NCI-H1436 treated with DMSO at 0.1 percent for 48 hours (cell line): Measurements from ENCODE around the gene ASMT.
"Not testable (repeated sequence)": the region's sequence is repeated elsewhere in the genome, so short reads cannot be mapped to it uniquely, and the experiment has no call there.

Source experiments
- DNase-seq: peaks from one replicate; lab custom pipeline; 2025; lab: John Stamatoyannopoulos, UW

Gene ASMT, protein sequence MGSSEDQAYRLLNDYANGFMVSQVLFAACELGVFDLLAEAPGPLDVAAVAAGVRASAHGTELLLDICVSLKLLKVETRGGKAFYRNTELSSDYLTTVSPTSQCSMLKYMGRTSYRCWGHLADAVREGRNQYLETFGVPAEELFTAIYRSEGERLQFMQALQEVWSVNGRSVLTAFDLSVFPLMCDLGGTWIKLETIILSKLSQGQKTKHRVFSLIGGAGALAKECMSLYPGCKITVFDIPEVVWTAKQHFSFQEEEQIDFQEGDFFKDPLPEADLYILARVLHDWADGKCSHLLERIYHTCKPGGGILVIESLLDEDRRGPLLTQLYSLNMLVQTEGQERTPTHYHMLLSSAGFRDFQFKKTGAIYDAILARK

DNA sequence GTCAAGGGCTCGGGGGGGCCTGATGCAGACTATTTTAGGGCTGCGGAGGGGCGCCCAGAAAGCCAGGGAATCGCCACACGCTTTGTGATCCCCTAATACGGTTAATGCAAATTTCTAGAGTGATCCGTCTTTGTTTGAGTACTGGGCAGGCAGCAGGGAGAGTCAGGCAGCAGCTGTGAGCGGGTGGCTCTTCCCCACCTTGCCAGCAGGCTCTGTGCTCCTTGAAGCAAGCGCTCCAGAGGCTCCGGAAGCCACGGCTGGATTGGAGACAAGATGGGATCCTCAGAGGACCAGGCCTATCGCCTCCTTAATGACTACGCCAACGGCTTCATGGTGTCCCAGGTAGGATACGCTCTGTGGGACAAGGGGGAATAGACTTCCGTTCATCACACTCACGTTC is at the start of gene ASMT:
Gene ASMT (plus strand): TSS at position 133 of the 400 bp plus-strand sequence. CDS start 141 bp downstream, at position 274.
- DNase-seq = no peak

DNA sequence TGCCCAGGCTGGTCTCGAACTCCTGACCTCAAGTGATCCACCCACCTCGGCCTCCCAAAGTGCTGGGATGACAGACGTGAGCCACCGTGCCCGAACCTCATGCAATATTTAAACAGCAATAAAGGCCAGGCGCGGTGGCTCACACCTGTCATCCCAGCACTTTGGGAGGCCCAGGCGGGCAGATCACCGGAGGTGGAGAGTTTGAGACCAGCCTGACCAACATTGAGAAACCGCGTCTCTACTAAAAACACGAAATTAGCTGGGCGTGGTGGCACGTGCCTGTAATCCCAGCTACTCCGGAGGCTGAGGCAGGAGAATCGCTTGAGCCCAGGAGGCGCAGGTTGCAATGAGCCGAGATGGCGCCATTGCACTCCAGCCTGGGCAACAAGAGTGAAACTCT is 40.7 kb upstream of the ASMT start:
- not testable (repeated sequence) for DNase-seq

DNA sequence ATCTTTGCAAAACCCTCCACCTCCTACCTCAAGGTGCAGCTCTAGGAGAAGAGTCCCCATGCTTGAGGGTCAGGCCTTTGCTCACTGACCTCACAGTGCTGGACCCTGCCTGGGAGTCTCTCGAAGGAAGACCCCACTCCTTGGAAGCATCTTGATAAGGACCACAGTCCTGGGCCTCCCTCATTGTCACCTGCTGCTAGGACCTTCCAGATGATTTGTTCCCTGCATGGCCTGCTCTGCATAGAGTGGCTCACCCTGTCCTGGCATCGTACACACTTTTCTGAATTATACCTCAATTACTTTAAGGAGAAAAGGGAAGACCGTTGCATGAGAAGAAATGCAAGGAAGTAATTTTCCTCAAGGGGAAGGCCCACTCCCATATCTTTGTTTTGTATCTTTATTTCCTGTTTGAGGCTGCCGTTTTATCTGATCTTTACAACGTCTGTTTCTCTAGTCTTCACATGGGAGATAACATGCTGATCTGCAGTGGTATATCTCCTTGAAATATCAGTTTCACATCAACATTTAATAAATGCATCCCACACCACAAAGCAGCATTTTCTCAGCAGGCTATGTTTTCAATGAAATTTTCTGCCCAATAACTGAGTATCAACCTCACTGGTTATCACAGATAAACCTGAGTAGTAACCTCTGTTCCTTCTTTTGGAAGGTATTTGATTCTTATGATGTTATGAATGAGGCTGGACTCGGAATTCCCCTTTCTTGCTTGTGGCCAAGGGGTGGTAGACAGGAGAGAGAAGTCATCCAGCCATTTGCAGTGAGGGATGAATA is 38.5 kb upstream of the ASMT start:
- DNase-seq = no peak

DNA sequence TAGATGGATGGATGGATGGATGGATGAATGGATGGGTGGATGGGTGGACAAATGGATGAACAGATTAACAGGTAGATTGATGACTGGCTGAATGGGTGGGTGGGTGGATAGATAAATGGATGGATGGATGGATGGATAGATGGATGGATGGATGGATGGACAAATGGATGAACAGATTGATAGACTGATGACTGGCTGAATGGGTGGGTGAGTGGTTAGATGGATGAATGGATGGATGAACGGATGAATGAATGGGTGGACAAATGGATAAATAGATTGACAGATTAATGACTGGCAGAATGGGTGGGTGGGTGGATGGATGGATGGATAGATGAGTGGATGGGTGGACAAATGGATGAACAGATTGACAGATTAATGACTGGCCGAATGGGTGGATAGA is 37.0 kb upstream of the ASMT start:
- no peak for DNase-seq

DNA sequence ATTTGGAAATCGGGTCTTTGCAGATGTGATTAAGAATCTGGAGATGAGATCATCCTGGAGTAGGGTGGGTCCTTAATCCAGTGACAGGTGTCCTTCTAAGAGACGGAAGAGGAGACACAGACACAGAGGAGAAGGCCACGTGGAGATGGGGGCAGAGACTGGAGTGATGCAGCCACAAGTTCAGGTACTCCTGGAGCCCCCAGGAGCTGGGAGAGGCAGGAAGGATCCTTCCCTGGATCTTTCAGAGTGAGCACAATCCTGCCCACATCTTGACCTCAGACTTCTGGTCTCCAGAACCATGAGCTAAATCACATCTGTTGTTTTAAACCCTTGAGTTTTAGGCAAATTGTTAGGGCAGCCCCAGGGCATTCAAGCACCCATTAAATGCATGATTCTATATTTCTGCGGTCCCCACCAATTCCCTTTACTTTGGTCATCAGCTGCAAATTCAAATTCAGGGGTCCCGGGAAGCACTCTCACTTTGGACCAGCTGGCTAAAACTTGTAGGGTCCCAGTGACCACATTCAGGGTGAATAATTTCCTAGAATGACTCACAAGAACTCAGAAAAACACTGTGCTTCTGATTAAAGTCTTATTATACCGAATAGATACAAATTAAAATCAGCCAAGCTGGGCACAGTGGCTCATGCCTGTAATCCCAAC is 36.2 kb upstream of the ASMT start:
- no peak for DNase-seq

DNA sequence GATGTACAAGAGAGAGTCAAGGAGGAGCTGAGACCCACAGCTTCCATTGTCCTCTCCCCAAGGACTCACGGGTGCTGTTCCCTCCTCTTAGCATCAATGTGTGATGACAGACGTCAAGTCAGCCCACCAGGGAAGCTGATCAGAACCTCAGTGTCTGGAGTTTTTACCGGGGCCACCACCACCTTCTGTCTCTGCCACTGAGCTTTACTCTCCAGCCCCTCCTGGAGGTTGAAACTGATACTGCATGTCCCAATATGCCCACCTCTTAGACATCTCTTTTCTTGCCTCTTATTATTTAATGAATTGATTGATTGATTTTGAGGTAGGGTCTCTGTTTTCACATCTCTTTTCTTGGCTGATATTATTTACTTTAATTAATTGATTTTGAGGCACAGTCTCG is 33.7 kb upstream of the ASMT start:
- DNase-seq = no peak

DNA sequence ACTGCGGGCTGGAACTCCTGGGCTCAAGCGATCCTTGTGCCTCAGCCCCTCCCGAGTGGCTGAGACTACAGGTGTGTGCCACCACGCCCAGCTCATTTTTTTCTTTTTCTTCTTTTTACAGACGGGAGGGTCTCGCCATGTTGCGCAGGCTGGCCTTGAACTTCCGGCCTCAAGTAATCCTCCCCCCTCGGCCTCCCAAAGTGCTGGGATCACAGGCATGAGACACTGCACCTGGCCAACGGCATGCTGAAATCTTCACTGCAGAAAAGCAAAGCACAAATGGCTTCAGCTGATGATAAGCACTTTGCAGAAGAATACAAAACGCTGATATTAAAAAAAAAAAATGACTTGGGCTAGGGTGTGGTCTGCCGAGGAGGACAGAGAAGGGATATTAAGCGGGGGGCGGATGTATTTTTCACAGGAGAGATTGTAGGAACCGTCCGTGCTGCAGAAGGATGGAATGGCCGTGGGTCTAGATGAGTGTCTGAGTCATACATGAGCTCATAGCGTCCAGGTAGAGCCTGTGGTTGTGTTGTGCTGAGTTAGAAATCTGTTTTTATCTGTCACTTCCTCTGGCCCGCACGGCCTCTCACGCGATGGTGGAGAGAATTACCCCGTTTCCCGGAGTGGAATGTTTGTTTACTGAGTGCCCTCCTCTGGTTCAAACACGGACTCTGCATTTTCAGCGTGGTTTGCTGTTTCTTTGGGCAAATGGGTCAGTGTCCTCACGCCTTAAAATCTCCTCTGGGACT is 32.0 kb upstream of the ASMT start:
- DNase-seq = no peak

DNA sequence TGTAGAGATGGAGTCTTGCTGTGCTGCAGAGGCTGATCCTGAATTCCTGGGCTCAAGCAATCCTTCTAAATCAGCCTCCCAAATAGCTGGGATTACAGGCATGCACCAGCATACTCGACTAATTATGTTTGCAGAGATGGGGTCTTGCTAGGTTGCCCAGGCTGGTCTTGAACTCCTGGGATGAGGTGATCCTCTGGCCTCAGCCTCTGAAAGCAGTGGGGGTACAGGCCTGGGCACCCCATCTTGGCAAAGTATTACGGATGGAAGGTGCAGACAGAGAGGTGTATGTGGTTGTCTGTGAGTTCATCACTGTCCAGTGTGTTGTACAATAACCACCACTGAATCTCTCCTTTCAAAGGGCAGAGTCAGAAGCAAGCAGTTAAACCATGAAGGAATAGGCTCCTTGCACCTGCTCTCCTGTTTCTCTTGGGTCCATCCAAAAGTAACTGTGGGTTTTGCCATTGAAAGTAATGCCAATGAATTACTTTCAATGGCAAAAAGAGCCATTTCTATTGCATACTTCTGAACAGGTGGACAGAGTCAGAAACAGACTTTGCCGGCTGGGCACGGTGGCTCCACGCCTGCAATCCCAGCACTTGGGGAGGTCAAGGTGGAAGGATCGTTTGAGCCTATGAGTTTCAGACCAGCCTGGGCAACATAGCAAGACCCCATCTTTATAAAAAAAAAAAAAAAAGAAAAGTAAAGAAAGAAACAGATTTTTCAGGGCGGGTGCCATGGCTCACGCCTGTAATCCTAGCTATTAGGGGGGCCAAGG is 30.4 kb upstream of the ASMT start:
- no peak for DNase-seq

DNA sequence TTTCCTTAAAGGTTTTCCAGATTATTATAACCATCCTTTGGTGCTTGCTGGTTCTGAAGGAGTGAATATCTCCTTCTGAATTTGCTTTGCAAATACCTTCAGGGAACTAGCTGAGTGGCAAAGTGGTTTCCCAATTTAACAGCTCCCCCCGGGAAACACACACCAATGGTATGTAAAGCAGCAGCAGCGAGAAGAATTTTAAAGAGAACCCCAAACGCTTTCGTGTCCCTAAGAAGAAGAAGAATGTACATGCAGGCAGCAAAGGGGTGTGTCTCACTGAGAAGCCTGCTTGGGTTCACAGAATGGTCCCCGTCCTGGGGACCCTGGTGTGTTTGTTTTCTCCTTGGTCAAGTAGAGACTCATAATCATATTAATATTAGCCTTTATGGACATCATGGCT is 27.7 kb upstream of the ASMT start:
- DNase-seq = no peak

DNA sequence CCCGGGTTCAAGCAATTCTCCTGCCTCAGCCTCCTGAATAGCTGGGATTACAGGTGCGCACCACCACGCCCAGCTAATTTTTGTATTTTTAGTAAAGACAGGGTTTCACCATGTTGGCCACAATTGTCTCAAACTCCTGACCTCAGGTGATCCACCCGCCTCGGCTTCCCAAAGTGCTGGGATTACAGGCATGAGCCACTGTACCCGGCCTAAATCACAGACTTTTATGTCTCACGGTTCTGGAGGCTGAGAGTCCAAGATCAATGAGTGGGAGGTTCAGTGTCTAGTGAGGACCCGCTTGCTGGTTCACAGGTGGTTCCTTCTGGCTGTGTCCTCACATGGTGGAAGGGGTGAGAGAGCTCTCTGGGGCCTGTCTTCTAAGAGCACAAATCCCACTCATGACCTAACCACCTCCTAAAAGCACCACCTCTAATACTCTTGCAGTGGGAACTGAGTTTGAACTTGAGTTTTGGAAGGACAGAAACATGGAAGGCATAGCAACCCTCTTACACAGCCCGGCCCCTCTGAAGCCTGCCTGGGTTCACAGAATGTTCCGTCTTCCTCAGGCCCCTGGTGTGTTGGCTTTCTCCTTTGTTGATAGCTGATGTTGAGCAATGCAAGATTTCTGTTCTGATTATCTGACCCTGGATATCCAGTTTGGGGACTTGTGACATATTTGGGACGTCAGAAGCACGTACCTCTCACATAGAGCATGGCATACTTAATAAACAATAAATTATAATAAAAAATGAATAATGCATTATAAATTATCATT is 25.3 kb upstream of the ASMT start:
- DNase-seq = no peak

DNA sequence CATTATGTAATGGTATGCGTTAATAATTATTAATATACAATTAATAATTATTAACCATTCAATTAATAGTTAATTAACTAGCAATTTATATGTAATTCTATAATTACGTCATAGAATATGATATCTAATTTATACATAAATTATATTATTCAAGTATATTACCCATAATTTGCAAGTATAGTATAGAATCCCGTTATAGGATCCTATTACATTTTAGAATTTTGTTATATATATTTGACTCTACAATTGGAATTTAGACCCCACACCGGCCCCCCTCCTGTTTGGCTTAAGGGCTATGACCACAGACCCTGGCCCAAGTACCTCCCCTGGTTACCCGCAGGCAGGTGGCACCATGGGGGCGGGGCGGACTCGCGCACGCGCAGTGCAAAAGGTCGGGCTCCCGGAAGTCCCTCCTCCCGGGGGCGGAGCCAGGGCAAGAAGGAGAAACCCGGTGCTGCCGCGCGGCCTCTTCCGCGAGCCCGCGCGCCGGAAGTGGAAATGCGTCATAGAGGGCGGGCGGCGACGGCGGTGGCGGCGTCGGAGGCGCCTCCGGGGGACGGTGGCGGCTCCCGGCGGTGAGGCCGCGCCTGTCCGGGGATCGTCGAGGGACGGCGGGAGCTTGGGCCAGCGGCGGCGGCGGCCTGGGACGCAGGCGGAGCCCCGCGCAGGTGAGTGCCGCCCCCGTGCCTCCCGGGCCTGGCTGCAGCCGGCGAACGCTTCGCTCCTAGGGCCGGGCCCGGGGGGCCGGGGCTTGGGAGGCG is 23.6 kb upstream of the ASMT start, which contains the start of gene AKAP17A:
Gene AKAP17A (plus strand): TSS at position 503 of the 761 bp plus-strand sequence. CDS start 1,859 bp downstream, outside the sequence.
- peak; percentile 75 for DNase-seq

DNA sequence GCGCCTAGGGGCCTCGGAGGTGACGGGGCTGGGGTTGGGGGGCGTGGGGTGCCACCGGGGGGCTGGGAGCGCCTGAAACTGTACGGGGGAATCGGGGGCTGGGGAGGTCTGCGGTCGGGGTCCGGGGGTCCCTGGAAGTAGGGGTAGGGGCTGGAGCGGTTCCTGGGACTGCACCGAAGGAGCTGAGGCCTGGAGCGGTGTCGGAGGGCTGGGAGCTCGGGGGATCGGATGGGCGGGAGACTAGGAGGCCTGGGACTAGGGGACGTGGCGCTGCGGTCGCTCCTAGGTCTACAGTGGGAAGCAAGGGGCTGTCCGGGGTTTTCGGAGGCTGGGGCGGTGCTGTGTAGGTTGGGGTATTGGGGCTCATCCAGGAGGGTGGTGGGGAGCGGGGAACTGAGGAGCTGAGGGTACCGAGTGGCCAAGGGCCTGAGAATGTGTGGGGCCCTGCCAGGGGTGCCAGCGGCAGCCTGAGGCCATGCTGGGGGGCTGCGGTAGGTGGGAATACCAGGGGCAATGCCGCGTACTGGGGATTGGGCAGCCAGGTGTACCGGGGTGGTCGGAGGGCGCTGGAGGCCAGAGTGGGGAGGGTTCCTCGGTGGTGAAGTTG is 22.9 kb upstream of the ASMT start:
- DNase-seq = no peak

DNA sequence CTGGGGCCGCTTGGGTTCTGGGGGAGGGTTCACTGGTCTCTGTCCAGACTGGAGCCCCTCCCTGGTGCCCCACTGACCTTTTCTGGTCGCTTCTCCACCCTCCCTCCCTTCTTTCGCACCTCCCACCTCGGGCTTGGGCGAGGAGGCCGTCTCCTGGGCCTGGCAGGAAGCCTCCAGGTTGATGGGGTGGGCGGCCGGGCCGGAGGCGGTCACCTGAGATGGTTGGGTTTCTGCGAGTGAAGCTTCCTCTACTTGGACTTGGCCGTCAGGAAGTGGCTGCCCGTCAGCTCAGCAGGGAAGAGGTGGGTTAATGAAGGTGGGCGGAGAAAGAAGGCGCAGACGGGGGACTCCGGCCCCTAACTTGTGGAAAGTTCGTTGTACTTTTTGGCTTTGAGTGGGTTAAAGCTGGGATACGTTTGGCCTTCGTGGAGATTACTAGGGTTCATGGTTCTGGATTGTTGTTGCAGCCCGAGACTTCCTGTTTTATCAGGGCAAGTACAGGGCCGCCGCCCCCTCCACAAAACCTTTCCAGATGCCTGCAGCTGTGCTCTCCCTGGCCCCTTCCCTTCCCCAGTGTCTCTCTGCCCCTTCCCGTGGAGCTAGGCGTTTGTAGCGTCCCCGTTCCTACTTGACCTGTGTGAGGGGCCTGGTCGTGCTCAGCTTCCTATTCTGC is 22.3 kb upstream of the ASMT start:
- DNase-seq = no peak

DNA sequence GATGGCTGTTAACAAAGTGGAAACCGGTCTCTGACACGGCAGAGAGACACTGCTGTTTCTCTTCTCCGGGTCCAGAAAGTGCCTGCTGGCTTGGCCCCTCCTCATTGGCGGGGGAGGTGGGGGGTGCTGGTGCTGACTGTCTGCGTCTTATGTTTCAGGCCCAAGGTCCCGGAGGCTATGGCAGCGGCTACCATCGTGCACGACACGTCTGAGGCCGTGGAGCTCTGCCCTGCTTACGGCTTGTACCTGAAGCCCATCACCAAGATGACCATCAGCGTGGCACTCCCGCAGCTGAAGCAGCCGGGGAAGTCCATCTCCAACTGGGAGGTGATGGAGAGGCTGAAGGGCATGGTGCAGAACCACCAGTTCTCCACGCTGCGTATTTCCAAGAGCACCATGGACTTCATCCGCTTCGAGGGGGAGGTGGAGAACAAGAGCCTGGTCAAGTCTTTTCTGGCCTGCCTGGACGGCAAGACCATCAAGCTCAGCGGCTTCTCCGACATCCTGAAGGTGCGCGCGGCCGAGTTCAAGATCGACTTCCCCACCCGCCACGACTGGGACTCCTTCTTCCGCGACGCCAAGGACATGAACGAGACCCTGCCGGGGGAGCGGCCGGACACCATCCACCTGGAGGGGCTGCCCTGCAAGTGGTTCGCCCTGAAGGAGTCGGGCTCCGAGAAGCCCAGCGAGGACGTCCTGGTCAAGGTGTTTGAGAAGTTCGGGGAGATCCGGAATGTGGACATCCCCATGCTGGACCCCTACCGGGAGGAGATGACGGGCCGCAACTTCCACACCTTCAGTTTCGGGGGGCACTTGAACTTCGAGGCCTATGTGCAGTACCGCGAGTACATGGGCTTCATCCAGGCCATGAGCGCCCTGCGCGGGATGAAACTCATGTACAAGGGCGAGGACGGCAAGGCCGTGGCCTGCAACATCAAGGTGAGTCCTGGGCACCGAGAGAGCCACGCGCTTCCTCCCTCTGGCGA is 21.3 kb upstream of the ASMT start:
- DNase-seq = no peak

DNA sequence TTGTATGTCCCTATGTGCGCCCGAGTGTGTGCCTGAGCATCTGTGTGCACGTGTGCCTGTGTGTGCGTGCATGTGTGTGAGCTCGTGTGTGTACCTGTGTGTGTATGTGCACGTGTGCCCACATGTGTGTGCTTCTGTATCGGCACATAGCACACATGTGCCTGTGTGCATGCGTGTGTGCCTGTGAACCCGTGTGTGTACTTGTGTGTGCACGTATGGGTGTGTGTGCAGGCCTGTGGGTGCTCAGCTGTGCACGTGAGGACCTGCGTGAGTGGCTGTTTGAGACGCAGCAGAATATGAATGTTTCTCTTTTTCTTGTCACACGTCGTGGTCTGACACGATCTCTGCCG is 19.2 kb upstream of the ASMT start:
- no peak for DNase-seq

DNA sequence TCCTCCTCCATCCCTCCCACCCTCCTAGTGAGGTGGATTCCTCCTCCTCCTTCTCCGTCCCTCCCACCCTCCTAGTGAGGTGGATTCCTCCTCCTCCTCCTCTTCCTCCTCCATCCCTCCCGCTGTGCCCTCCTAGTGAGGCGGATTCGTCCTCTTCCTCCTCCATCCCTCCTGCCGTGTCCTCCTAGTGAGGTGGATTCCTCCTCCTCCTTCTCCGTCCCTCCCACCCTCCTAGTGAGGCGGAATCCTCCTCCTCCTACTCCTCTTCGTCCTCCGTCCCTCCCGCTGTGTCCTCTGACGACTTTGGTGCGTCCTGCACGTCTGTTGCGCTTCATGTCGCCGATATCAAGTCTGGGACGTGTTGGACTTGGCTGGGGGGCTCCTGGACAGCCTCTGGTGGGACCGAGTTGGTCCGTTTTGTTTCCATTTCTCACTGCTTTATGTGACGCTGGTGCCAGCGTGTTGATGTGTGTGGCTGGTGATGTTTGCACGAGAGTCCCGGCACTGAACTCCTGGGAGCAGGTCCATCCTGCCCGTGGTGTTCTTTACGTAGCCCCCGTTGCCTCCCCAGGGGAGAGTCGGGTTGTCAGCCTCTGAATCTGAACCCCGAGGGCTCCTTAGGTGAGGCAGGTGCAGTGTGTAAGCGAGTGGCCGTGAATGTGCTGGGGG is 18.0 kb upstream of the ASMT start:
- no peak for DNase-seq
